Measurements from ENCODE around the gene PLCD3. TPM values are rescaled to one million over a fixed set of nuclear protein-coding genes. Genes with fewer than 3 reads are reported as not detected.
A peak's percentile ranks its signal among the peaks of the same experiment; 100 is the strongest.

The PLCD3 gene
- total RNA-seq, 4 donors from 2014 or later, result 11.6 to 44.4 (median 18.4) TPM

- H3K4me1 ChIP-seq, result peaks cover 0 to 7% (median 2%) of the 10 kb centered on the region in 4 donors
- H3K27ac ChIP-seq, result no peak overlapping the region
- H3K4me3 ChIP-seq, result no peak overlapping the region
- H3K9me3 ChIP-seq, result no peaks in the 10 kb centered on the region
- H3K36me3 ChIP-seq, result peaks cover 0 to 42% (median 0%) of the 10 kb centered on the region in 3 donors
- DNase-seq, result no peak
- no peaks in the 10 kb centered on the region for H3K27me3 ChIP-seq
- TF ChIP-seq POLR2A (IDR thresholded peaks at IDR 0.05) (no peak), CTCF (IDR thresholded peaks at IDR 0.05) (no peak)
These were observed 54.7 kb downstream of the PLCD3 start for GRCh38 chr17:45077643-45078042.

GRCh38 chr17:45073414-45074070, 58.8 kb downstream of the PLCD3 start:
- no peak overlapping the region for H3K4me3 ChIP-seq
- peak in 1 of 3 donors; percentile 61 for DNase-seq
- peaks cover 0 to 33% (median 0%) of the 10 kb centered on the region in 3 donors for H3K36me3 ChIP-seq
- TF ChIP-seq POLR2A (IDR thresholded peaks at IDR 0.05) (no peak), CTCF (IDR thresholded peaks at IDR 0.05) (no peak)
- H3K4me1 ChIP-seq, result peaks cover 0 to 7% (median 2%) of the 10 kb centered on the region in 4 donors
- H3K27me3 ChIP-seq, result no peaks in the 10 kb centered on the region
- H3K9me3 ChIP-seq, result no peaks in the 10 kb centered on the region
- peak overlapping the region; percentile 13 to 73 (median 49) for H3K27ac ChIP-seq

- no peak for DNase-seq
- Histone ChIP-seq H3K27me3 (no peaks in the 10 kb centered on the region), H3K36me3 (peaks cover 0 to 37% (median 0%) of the 10 kb centered on the region in 3 donors), H3K9me3 (no peaks in the 10 kb centered on the region), H3K4me3 (no peak overlapping the region), H3K4me1 (peaks cover 0 to 7% (median 0%) of the 10 kb centered on the region in 4 donors), H3K27ac (no peak overlapping the region)
- no peak for TF ChIP-seq POLR2A (IDR thresholded peaks at IDR 0.05)
- TF ChIP-seq CTCF (IDR thresholded peaks at IDR 0.05), result no peak
These were observed 61.5 kb downstream of the PLCD3 start for GRCh38 chr17:45070809-45071208.

- TF ChIP-seq CTCF (IDR thresholded peaks at IDR 0.05) (no peak), POLR2A (IDR thresholded peaks at IDR 0.05) (no peak)
- H3K27ac ChIP-seq, result no peak overlapping the region
- H3K4me3 ChIP-seq, result no peak overlapping the region
- H3K27me3 ChIP-seq, result no peaks in the 10 kb centered on the region
- DNase-seq, result no peak
- peaks cover 0 to 10% (median 0%) of the 10 kb centered on the region in 4 donors for H3K4me1 ChIP-seq
- H3K36me3 ChIP-seq, result peaks cover 0 to 32% (median 0%) of the 10 kb centered on the region in 3 donors
- H3K9me3 ChIP-seq, result no peaks in the 10 kb centered on the region
These were observed 62.3 kb downstream of the PLCD3 start for GRCh38 chr17:45070001-45070400.

GRCh38 chr17:45067637-45068036, 64.7 kb downstream of the PLCD3 start:
- Histone ChIP-seq H3K4me1 (peaks cover 0 to 34% (median 6%) of the 10 kb centered on the region in 4 donors), H3K36me3 (peaks cover 0 to 21% (median 0%) of the 10 kb centered on the region in 3 donors), H3K9me3 (no peaks in the 10 kb centered on the region), H3K27ac (no peak overlapping the region), H3K4me3 (no peak overlapping the region), H3K27me3 (no peaks in the 10 kb centered on the region)
- DNase-seq, result no peak
- TF ChIP-seq CTCF (IDR thresholded peaks at IDR 0.05) (no peak), POLR2A (IDR thresholded peaks at IDR 0.05) (no peak)

All from Peyer's patch (tissue), 4 donors.